Measurements from ENCODE around the gene EYS. TPM values are rescaled to one million over a fixed set of nuclear protein-coding genes. Genes with fewer than 3 reads are reported as not detected.
A peak's percentile ranks its signal among the peaks of the same experiment; 100 is the strongest.

The EYS gene
- total and polyA plus RNA-seq, 2 of the 13 experiments (the other 11 are each of a cell fraction or from before 2014, with no cell fraction given), result 0.04 to 0.07 TPM

- ATAC-seq, result no peak
- in situ Hi-C loops (cut with HindIII; ENCODE audit: extremely low pct_ligation_motif_present, low pct_unique_long_range_greater_than_20kb) (no loop called here), intact Hi-C loops (cut with micrococcal nuclease; ENCODE audit: unreplicated experiment) (no loop called here)
- Histone ChIP-seq H3K27me3 (ENCODE audit: control insufficient read depth in 1 of 2, insufficient read depth in 2 of 2, low read length in 2 of 2) (no peaks in the 10 kb centered on the region), H4K20me1 (ENCODE audit: insufficient read depth, low read length) (no peaks in the 10 kb centered on the region), H3K9ac (ENCODE audit: insufficient read depth, low read depth, low read length) (no peak overlapping the region), H3K4me1 (ENCODE audit: insufficient read depth, low read length) (no peaks in the 10 kb centered on the region), H2AFZ (ENCODE audit: low read length) (no peak overlapping the region), H3K36me3 (replicated peaks in 1 of 2; ENCODE audit: control insufficient read depth in 1 of 2, insufficient read depth in 2 of 2, low read length in 2 of 2) (no peaks in the 10 kb centered on the region), H3K79me2 (ENCODE audit: insufficient read depth, low read length) (no peaks in the 10 kb centered on the region), H3K4me2 (ENCODE audit: low read depth, low read length) (no peak overlapping the region), H3K4me3 (replicated peaks in 1 of 3; ENCODE audit: insufficient read depth in 1 of 3, low read depth in 2 of 3, low read length in 3 of 3) (no peak overlapping the region), H3K27ac (ENCODE audit: extremely low read length, insufficient read depth, low read length) (no peak overlapping the region), H3K9me3 (ENCODE audit: low read length) (no peaks in the 10 kb centered on the region)
- no TSS peak for BruUV-seq (replicated peaks)
- no peak for DNase-seq (ENCODE audit: low spot score)
- ChIA-PET POLR2A (no interaction called here), CTCF (ENCODE audit: low intra/inter-chr PET ratio, low total read pairs) (no interaction called here)
- TF ChIP-seq ATF7 (IDR thresholded peaks at IDR 0.05) (no peak), ATF7 (CRISPR knock-in tag; IDR thresholded peaks at IDR 0.05) (no peak), GATAD1 (CRISPR knock-in tag; IDR thresholded peaks at IDR 0.05) (no peak), YY1 (IDR thresholded peaks at IDR 0.05; ENCODE audit: insufficient read depth, insufficient replicate concordance, low read depth, low read length) (no peak), ZFP90 (CRISPR knock-in tag; IDR thresholded peaks at IDR 0.05; ENCODE audit: borderline replicate concordance) (no peak), MAFF (IDR thresholded peaks at IDR 0.05; ENCODE audit: low read depth, low read length) (peak; percentile 94), MAFK (conservative IDR thresholded peaks at IDR 0.05 in 1 of 2, IDR thresholded peaks at IDR 0.05 in 1 of 2; ENCODE audit: low read length in 2 of 2) (peak; percentile 94 to 98)
- no peak for FAIRE-seq
These were observed 4.5 kb upstream of the EYS start for GRCh38 chr6:65711531-65711930.

GRCh38 chr6:65709099-65709830 is 2.2 kb upstream of the EYS start:
- Histone ChIP-seq H3K4me2 (ENCODE audit: low read depth, low read length) (no peak overlapping the region), H3K27ac (ENCODE audit: extremely low read length, insufficient read depth, low read length) (no peak overlapping the region), H3K4me3 (replicated peaks in 1 of 3; ENCODE audit: insufficient read depth in 1 of 3, low read depth in 2 of 3, low read length in 3 of 3) (no peak overlapping the region), H4K20me1 (ENCODE audit: insufficient read depth, low read length) (no peaks in the 10 kb centered on the region), H3K27me3 (ENCODE audit: control insufficient read depth in 1 of 2, insufficient read depth in 2 of 2, low read length in 2 of 2) (no peaks in the 10 kb centered on the region), H3K36me3 (replicated peaks in 1 of 2; ENCODE audit: control insufficient read depth in 1 of 2, insufficient read depth in 2 of 2, low read length in 2 of 2) (no peaks in the 10 kb centered on the region), H3K9me3 (ENCODE audit: low read length) (no peaks in the 10 kb centered on the region), H3K4me1 (ENCODE audit: insufficient read depth, low read length) (no peaks in the 10 kb centered on the region), H2AFZ (ENCODE audit: low read length) (no peak overlapping the region), H3K79me2 (ENCODE audit: insufficient read depth, low read length) (no peaks in the 10 kb centered on the region), H3K9ac (ENCODE audit: insufficient read depth, low read depth, low read length) (no peak overlapping the region)
- CTCF ChIA-PET (ENCODE audit: low intra/inter-chr PET ratio, low total read pairs), result no interaction called here
- 61% methylated on average over 5 of the region's 5 CpGs for WGBS (ENCODE audit: low lambda C conversion rate)
- no TSS peak for BruUV-seq (replicated peaks)
- FAIRE-seq (no peak), ATAC-seq (no peak), DNase-seq (ENCODE audit: low spot score) (no peak)
- in situ Hi-C loops (cut with HindIII; ENCODE audit: extremely low pct_ligation_motif_present, low pct_unique_long_range_greater_than_20kb), result no loop called here
- intact Hi-C loops (cut with micrococcal nuclease; ENCODE audit: unreplicated experiment), result no loop called here
- POLR2A ChIA-PET, result no interaction called here
- TF ChIP-seq GABPA (IDR thresholded peaks at IDR 0.05; ENCODE audit: low read depth, low read length), result no peak
- TF ChIP-seq GABPA (CRISPR knock-in tag; IDR thresholded peaks at IDR 0.05; ENCODE audit: low read depth), result no peak
- TF ChIP-seq RAD21 (CRISPR knock-in tag; IDR thresholded peaks at IDR 0.05), result no peak
- TF ChIP-seq ZHX1 (CRISPR knock-in tag; IDR thresholded peaks at IDR 0.05; ENCODE audit: low read depth), result no peak
- TF ChIP-seq MXD1 (CRISPR knock-in tag; IDR thresholded peaks at IDR 0.05), result no peak
- TF ChIP-seq ZNF431 (CRISPR knock-in tag; IDR thresholded peaks at IDR 0.05; ENCODE audit: borderline replicate concordance, low read depth), result no peak
- no peak for TF ChIP-seq ZNF33A (CRISPR knock-in tag; IDR thresholded peaks at IDR 0.05; ENCODE audit: borderline replicate concordance)
- no peak for TF ChIP-seq KLF11 (CRISPR knock-in tag; IDR thresholded peaks at IDR 0.05)
- no peak for TF ChIP-seq ZNF674 (CRISPR knock-in tag; IDR thresholded peaks at IDR 0.05; ENCODE audit: low read depth)

Measured in HepG2 (cell line).